AG09309 (cell line): ENCODE results near the gene C10orf62.

Experiments
- DNase-seq: peaks from one replicate; pipeline ENCODE4 v3.0.0-alpha.2; 2010; ENCODE audit warnings: low read depth
- H3K4me3 ChIP-seq: 2 replicates; pipeline ENCODE4 v1.5.1; 2011; ENCODE audit warnings: mild to moderate bottlenecking, low read depth, low read length, moderate library complexity; ENCODE audit not compliant: control insufficient read depth
- TF ChIP-seq, protein P1 (sequence below): IDR thresholded peaks from 2 replicates; pipeline ENCODE4 v1.5.1; 2011; ENCODE audit warnings: mild to moderate bottlenecking, low read depth, low read length, inconsistent platforms; ENCODE audit not compliant: insufficient read depth, control insufficient read depth; ENCODE audit errors: missing control alignments

The C10orf62 gene

DNA sequence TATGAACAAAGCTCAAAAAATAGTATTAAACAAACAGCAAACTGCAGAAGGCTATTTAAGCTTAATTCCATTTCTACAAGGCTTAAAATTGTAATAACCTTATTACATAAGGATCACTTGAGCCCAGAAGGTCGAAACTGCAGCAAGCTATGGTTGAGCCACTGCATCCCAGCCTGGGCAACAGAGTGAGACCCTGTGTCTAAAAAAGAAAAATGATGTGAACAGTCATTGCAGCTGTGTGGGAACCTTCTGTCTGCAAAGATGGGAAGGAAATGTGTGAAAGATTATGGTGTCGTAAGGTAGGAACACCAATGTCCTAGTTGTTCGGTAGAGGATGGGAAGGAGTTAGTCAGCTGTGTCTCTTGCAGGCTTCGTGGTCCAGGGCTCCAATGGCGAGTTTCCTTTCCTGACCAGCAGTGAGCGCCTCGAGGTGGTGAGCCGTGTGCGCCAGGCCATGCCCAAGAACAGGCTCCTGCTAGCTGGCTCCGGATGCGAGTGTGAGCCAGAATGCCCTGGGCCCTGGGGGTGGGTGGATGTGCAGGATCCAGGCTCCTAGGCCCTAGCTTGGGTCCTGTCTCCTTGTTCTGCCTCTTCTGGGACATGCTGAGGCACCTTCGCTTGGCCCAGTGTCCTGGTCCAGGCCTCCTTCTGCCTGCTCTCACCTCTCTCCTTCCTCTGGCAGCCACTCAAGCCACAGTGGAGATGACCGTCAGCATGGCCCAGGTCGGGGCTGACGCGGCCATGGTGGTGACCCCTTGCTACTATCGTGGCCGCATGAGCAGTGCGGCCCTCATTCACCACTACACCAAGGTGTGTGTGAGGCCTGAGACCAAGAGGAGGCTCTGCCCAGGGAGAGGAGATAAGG lies 9.1 kb downstream of the C10orf62 start:
- no peak overlapping the region for H3K4me3 ChIP-seq
- no peak for DNase-seq
- TF ChIP-seq, protein P1, sequence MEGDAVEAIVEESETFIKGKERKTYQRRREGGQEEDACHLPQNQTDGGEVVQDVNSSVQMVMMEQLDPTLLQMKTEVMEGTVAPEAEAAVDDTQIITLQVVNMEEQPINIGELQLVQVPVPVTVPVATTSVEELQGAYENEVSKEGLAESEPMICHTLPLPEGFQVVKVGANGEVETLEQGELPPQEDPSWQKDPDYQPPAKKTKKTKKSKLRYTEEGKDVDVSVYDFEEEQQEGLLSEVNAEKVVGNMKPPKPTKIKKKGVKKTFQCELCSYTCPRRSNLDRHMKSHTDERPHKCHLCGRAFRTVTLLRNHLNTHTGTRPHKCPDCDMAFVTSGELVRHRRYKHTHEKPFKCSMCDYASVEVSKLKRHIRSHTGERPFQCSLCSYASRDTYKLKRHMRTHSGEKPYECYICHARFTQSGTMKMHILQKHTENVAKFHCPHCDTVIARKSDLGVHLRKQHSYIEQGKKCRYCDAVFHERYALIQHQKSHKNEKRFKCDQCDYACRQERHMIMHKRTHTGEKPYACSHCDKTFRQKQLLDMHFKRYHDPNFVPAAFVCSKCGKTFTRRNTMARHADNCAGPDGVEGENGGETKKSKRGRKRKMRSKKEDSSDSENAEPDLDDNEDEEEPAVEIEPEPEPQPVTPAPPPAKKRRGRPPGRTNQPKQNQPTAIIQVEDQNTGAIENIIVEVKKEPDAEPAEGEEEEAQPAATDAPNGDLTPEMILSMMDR, result no peak

DNA sequence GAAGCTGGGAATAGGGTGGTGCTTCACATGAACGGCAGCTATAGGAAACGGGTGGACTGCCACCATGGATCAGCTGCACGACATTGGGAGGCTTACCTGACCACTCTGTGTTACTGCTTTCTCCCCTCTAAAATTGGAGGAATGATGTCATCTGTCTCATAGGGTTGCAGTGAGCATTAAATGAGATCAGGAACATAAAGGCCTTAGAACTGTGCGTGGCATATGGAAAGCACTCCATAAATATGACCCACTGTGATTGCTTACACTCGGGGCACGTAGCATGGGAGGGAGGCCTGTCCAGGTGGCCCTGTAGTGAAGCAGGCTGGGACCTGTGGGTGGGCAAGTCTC lies 9.7 kb downstream of the C10orf62 start:
- TF ChIP-seq, protein P1, result no peak
- no peak overlapping the region for H3K4me3 ChIP-seq
- no peak for DNase-seq

DNA sequence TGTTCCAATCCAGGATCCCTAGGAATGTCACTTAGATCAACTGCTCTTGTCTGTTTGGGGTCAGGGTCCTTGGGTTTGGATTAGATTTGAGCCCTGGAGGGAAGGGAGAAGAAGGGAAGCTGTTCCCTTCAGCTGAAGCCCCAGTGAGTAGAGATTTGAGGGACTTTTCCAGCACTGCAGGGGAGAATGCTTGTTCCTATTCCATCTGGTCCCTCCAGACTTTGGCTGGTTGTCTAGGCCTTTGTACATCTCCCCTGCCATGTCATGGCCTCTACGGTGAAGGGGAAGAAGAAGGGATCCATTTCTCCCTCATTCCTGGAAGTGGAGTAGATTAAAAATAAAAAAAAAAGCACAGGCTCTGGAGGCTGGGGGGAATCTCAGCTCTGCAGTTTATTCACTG lies 11.1 kb downstream of the C10orf62 start:
- TF ChIP-seq, protein P1, result no peak
- DNase-seq, result no peak
- H3K4me3 ChIP-seq, result no peak overlapping the region

DNA sequence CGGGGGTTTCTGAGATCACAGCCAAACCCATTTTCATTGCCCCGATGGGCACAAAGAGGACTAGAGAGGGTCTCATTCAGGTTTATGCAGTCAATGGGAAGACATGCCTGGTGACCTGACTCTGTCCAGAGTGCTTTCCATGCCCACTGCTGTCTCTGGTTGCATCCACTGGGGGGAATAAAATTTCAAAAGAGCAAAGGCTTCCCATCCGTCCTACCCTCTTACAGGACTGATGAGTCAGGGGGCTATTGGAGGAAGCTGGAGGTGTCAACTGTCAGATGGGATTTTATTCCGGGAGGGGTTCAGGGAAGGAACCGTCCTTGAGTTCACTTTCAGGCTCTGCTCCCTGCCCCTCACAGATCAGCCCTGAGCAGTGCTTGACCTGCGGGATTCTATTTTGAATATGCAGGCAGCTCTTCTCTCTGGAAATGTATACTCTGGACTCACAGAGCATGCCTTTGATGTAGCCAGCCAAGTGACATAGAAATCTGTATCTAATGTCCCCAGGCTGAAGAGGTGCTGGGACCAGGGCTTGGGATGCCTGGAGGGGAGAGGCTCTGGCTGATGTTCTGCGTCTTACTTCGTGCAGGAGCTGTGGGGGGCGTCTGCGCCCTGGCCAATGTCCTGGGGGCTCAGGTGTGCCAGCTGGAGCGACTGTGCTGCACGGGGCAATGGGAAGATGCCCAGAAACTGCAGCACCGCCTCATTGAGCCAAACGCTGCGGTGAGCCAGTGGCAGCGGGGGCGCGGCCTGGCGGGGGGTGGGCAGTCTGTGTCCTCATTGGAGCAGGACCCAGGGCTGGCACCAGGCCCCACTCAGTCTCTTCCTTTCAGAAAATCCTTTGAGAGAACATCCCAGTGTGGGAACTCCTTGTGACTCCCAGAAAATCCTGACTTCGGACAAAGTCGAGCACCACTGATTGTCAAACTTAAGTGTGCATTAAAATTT lies 12.0 kb downstream of the C10orf62 start:
- no peak overlapping the region for H3K4me3 ChIP-seq
- TF ChIP-seq, protein P1, result no peak
- DNase-seq, result no peak

DNA sequence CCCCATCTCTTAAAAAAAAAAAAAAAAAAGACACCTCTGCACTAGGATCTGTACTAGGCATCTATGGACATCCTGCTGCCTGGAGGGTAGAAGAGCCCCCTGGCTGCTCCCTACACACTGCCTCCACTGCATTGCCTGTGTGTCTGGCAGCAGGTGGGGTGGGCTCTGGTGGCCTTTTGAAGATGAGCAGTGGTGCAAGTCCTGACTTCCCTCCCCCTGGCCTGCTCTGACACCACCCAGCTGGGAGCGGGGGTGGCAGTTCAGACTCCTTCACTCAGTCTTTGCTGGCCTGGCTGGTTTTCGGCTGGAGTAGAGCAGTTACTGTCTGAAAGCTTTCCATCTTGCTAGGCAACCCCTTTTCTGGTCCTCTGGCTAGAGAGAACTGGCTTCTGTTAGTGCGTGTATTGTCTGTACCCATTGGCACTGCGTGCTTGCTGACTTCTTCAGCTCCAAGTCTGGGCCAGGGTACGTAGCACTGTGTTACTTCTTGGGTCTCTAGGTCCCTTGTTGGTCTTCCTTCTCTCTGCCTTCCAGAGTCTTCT lies 17.6 kb downstream of the C10orf62 start:
- no peak overlapping the region for H3K4me3 ChIP-seq
- DNase-seq, result no peak
- TF ChIP-seq, protein P1, result no peak

DNA sequence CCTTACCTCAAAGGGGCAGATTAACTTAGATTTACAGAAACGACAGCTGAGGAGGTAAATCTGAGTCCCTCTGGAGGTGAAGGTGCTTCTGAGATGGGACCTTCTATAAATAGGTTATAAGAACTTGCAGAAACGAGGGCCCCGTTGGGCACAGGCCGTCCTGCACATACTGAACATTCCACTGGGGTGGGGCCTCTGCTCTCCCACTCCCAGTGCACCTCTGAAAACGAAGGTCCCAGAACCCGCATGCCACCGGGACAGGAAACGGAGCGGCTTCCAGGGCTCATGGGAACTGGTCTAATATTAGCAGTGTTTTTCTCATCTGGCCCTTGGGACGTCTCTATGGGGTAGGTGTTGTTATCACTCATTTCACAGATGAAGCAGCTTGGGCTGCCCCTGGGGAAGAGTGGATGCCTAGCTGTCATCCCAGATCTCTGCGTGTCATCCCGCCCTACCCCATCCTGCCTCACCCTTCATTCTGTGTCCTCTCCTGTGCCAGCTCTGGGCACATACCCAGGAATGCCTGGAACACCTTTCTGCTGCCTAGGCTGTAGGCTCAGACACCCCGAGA lies 19.6 kb downstream of the C10orf62 start:
- DNase-seq, result no peak
- no peak overlapping the region for H3K4me3 ChIP-seq
- TF ChIP-seq, protein P1, result no peak
